Measurements from ENCODE around the gene TSPAN3. TPM values are rescaled to one million over a fixed set of nuclear protein-coding genes. Genes with fewer than 3 reads are reported as not detected.

Gene TSPAN3
- total RNA-seq, 4 donors from 2014 or later: 77.3 to 114 (median 87.0) TPM

DNA sequence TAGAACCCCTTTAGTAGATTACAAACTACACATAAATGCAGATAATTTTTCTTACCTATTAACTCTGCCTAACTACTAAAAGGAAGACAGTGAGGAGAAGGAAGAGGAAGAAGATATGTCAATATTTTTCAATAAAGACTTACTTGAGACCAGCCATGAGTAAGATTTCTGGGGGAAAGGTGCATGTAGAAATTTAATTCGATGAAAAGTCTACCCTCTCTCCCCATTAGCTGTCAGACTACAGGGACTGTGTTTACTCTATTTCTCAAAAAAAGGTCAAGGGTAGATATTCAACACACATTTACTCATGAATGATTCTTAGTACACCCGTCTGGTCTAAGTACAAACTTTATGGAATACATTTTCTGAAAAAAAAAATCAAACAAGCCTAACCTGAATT lies 6.8 kb downstream of the TSPAN3 start:
- intact Hi-C loops (cut with DNase I): no loop called here
- H3K4me1 ChIP-seq: peaks cover 13 to 84% (median 26%) of the 10 kb centered on the region in 3 donors
- 65% methylated on average over 2 of the region's 2 CpGs for WGBS, 2 donors
- no peaks in the 10 kb centered on the region for H3K36me3 ChIP-seq
- peak overlapping the region in 2 of 4 donors; percentile 59 to 64 for H3K27ac ChIP-seq
- H3K4me3 ChIP-seq: no peak overlapping the region
- H3K9me3 ChIP-seq: no peaks in the 10 kb centered on the region
- no peaks in the 10 kb centered on the region for H3K27me3 ChIP-seq
- DNase-seq: no peak
- no peak for TF ChIP-seq CTCF (IDR thresholded peaks at IDR 0.05)
- TF ChIP-seq POLR2A (IDR thresholded peaks at IDR 0.05): no peak

DNA sequence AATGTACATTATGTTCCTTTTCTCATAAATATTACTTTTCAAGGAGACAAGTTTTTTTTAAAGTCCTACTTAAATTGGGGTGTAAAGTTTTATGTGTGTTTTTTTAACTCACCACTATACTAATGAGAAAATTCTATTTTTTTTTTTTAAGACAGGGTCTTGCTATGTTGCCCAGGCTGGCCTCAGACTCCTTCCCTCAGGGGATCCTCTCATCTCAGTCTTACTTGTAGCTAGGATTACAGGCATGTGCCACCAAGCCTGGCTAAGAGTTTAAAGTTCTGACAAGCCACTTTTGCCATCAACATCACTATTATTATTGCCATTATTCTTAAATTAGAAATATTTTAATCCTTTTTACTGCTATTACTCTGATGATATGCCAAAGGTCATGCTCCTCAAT lies 7.7 kb downstream of the TSPAN3 start:
- intact Hi-C loops (cut with DNase I): no loop called here
- DNase-seq: no peak
- peaks cover 13 to 76% (median 25%) of the 10 kb centered on the region in 3 donors for H3K4me1 ChIP-seq

GRCh38 chr15:77060546-77060945 lies 10.4 kb downstream of the TSPAN3 start:
- no peaks in the 10 kb centered on the region for H3K27me3 ChIP-seq
- H3K27ac ChIP-seq: peak overlapping the region in 2 of 4 donors; percentile 36 to 37
- no peak for DNase-seq
- no peaks in the 10 kb centered on the region for H3K36me3 ChIP-seq
- intact Hi-C loops (cut with DNase I): no loop called here
- H3K4me3 ChIP-seq: no peak overlapping the region
- no peaks in the 10 kb centered on the region for H3K9me3 ChIP-seq
- H3K4me1 ChIP-seq: peaks cover 0 to 52% (median 15%) of the 10 kb centered on the region in 3 donors
- TF ChIP-seq POLR2A (IDR thresholded peaks at IDR 0.05) (no peak), CTCF (IDR thresholded peaks at IDR 0.05) (no peak)

More for the DNA sequence above, 7.7 kb downstream of the TSPAN3 start:
- Histone ChIP-seq H3K9me3 (no peaks in the 10 kb centered on the region), H3K36me3 (no peaks in the 10 kb centered on the region), H3K27ac (no peak overlapping the region), H3K4me3 (no peak overlapping the region), H3K27me3 (no peaks in the 10 kb centered on the region)
- TF ChIP-seq CTCF (IDR thresholded peaks at IDR 0.05) (no peak), POLR2A (IDR thresholded peaks at IDR 0.05) (no peak)

- no peak for DNase-seq
- intact Hi-C loops (cut with DNase I): no loop called here
- WGBS, 2 donors: 30 to 45% methylated on average over 2 of the region's 2 CpGs
- TF ChIP-seq CTCF (IDR thresholded peaks at IDR 0.05): no peak
- TF ChIP-seq POLR2A (IDR thresholded peaks at IDR 0.05): no peak
- H3K4me1 ChIP-seq: peaks cover 0 to 47% (median 15%) of the 10 kb centered on the region in 3 donors
- no peaks in the 10 kb centered on the region for H3K9me3 ChIP-seq
- no peaks in the 10 kb centered on the region for H3K36me3 ChIP-seq
- no peaks in the 10 kb centered on the region for H3K27me3 ChIP-seq
- no peak overlapping the region for H3K4me3 ChIP-seq
- H3K27ac ChIP-seq: no peak overlapping the region
Observed at GRCh38 chr15:77059786-77060361, 11.0 kb downstream of the TSPAN3 start.

DNA sequence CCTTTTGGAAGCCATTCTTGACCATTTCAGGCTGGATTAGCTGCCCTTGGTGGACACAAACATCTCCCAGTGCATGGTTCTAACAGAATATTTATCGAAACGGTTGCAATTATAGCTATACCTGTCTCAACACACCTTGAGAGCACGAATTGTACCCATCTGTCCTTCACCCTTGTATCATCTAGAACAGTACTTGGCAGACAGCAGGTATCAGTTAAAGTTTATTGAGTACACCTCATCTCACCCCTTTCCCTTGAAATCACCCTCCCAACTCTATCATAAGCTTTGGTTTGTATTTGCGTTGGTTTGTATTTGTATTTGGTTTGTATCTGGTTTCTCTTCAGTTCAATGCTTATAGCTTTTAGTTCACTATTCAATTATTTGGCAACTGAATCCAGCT lies 12.4 kb downstream of the TSPAN3 start:
- H3K27me3 ChIP-seq: no peaks in the 10 kb centered on the region
- intact Hi-C loops (cut with DNase I): no loop called here
- TF ChIP-seq CTCF (IDR thresholded peaks at IDR 0.05) (no peak), POLR2A (IDR thresholded peaks at IDR 0.05) (no peak)
- no peak overlapping the region for H3K4me3 ChIP-seq
- H3K4me1 ChIP-seq: peaks cover 0 to 33% (median 15%) of the 10 kb centered on the region in 3 donors
- no peaks in the 10 kb centered on the region for H3K9me3 ChIP-seq
- WGBS, 2 donors: 92 to 98% methylated on average over 4 of the region's 4 CpGs
- no peaks in the 10 kb centered on the region for H3K36me3 ChIP-seq
- H3K27ac ChIP-seq: no peak overlapping the region
- no peak for DNase-seq
